HL-60/S4 (cell line): ENCODE data around the gene LIPN.

Experiments
- in situ Hi-C: fragments of 300-500 bp; cut with MboI; formaldehyde crosslinking; loops from 2 replicates; pipeline ENCODE4 v1.14.3; 2022; ENCODE audit warnings: low sequenced_read_pairs

The LIPN gene

DNA sequence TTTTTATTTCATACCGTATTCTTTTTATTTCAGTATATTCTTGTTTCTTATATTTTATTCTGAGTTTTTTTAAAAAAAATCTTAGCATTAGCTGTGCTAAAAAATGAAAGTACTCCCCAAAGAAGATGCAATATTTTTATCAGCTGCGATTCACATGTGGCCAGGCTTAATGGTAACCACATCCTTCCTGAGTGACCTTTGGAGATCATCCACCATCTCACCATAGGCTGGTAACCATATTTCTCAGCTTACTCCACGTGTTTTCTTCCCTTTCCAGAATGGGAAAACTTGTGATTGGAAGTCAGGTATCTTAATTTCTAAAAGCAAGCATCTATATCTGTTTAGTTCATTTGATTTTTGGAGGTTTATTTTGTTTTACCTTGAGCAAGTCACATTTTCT is 23.9 kb downstream of the LIPN start:
- in situ Hi-C loops = no loop called here

DNA sequence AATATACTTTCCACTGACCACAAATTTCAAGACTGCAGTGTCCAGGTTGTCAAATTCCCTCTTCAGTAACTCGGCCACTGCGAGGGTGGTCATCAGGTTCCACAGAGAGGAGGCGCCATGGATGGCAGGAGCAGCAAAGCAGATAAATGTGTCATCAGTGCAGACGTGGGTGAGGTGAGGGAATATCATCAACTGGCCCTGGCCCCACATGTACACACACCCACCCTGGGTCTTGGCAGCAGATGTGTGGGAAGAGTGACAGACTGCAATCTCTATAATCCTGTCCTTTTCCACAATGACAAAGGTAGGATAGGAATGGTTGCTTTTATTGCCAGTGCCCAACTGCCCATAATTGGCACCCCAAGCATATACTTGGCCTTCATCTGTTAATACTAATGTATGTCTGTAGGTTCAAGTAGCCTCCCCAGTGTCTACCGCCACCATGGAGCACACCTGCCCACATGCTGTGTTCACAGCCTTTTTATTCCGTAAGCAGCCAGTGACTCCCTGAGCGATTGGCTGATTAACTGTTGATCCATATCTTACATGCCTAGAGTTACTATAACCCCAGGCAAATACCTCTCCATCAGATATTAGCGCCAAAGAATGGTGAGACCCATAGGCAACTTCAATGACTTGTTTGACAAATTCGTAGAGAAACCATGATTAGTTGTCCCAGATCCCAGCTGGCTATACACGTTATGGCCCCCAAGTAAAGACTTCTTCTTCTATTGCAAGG is 26.4 kb downstream of the LIPN start:
- in situ Hi-C loops = no loop called here

DNA sequence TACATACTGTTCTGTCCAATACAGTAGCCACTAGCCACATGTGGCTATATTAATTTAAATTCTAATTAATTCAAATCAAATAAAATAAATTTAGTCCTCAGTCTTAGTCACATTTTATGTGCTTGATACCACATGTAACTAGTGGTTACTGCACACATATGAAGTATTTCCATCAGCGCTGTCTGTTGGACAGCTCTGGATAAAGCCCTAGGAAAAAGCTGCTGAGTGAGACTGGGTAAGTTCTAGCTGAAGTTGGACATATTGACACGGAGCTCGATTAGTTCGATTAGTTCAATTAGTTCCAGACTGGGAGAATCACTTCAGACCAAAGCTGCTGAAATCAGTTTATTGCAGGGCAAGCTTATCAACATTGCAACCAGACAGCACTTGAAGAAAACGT is 27.6 kb downstream of the LIPN start:
- in situ Hi-C loops = no loop called here

GRCh38 chr10:88788924-88789323 is 29.1 kb downstream of the LIPN start:
- in situ Hi-C loops = no loop called here

DNA sequence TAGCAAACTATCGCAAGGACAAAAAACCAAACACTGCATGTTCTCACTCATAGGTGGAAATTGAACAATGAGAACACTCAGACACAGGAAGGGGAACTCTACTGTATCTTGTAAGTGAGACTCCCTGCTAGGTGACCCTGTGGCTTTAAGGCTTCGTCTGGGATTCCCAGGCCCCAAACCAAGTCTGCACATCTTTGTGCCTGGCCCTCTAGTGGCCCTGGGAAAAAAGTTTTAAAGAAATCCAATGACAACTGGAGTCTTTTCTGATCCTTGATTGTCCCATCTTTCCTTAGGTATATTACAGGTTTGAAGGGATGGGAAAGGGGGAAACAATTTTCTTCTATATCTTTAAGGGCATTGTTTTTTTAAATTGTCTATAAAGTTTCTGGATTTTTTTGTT is 32.1 kb downstream of the LIPN start:
- in situ Hi-C loops = no loop called here

- in situ Hi-C loops = no loop called here
Observed at GRCh38 chr10:88792661-88793060, 32.8 kb downstream of the LIPN start.

- in situ Hi-C loops = no loop called here
Observed at GRCh38 chr10:88793712-88794299, 34.0 kb downstream of the LIPN start.

- in situ Hi-C loops = no loop called here
Observed at GRCh38 chr10:88794731-88795130, 34.9 kb downstream of the LIPN start.

- in situ Hi-C loops = no loop called here
Observed at GRCh38 chr10:88800152-88801125, 40.6 kb downstream of the LIPN start.

DNA sequence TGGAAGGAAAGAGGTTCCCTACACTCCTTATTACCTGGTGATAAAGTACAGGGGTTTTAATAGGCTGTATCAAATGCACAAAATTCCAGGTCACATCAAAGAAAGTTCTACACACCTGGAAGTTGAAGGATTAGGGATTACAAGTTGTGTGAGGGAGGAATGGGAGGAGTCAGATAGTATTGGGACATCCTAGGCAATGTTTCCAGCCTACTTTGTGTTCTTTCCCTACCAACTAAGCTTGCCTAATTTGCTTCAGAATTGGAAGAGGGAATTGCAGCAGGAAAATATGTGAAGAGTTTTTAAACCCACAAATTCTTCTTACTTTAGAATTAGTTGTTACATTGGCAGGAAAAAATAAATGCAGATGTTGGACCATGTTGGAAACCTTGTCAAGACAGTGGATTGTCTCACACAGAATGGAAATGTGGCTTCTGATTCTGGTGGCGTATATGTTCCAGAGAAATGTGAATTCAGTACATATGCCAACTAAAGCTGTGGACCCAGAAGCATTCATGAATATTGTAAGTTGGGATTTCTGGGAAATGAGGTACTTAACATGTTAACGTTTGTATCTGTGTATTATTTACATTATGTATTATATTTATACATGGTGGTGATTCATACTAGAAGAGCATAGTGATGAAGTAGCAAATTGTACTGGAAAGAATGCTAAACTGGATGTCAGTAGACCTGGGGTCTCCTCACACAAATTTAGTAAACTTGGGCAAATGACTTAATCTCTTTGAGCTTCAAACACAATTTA is 42.9 kb downstream of the LIPN start, which contains the start of gene LIPM:
Gene LIPM (plus strand): TSS at position 208 of the 763 bp plus-strand sequence. CDS start 167 bp downstream, at position 375.
- in situ Hi-C loops = no loop called here

DNA sequence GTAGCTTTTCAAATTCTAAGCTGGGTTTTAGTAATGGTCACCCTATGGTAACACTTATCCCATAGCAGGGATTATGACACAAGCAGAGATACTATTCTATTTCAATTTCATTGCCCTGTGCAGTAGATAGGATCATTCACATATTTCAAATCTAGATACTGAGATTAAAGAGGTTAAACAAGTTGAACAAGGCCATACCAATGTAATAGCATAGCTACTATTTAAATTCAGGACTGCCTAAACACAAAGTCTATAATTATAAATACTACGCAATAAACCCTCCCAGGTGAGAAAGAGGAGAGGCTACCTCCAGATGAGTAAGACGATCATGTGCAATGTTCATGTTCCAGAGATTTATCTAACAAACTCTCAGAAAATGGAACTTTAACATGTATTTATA is 43.8 kb downstream of the LIPN start:
- in situ Hi-C loops = no loop called here

- in situ Hi-C loops = no loop called here
Observed at GRCh38 chr10:88804083-88804812, 44.4 kb downstream of the LIPN start.

GRCh38 chr10:88805361-88805760 is 45.5 kb downstream of the LIPN start:
- in situ Hi-C loops = no loop called here

DNA sequence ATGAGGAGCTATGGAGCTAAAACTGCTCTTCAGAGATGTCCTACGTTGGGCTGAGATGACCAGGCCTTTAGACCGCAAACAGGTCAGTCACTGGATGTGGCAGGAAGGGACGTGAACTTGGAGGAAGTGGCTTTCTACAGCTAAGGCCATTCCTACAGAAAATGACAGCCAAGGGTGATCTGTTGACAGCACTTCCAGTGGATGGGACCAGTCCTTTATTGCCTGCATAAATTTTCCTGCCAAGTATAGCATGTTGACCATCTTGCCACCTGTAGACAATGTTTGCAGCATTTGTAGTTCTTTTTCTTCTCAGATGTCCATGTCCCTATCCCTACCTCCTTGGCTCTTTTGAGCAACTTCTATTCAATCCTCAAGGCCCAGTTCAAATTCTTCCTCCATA is 46.1 kb downstream of the LIPN start:
- in situ Hi-C loops = no loop called here

DNA sequence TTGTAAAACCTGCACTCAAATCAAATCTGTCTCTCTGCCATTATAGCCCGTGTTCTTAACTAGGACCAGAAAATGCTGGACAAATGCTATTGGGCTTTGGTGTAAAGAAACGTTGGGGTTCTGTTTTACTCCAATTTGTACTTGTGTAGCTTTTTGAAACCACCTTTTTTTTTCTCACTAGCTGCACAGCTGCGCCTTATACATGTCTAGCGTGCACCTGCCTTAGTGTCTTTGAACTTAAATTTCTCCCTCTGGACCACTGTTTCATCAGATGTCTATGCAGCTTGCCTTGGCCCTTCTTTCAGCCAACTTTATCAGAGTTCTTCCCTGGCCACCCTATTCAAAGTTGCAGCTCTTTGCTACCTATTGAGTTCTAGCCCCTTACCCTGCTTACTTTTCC is 49.8 kb downstream of the LIPN start:
- in situ Hi-C loops = no loop called here

GRCh38 chr10:88810196-88810961 is 50.6 kb downstream of the LIPN start:
- in situ Hi-C loops = no loop called here

DNA sequence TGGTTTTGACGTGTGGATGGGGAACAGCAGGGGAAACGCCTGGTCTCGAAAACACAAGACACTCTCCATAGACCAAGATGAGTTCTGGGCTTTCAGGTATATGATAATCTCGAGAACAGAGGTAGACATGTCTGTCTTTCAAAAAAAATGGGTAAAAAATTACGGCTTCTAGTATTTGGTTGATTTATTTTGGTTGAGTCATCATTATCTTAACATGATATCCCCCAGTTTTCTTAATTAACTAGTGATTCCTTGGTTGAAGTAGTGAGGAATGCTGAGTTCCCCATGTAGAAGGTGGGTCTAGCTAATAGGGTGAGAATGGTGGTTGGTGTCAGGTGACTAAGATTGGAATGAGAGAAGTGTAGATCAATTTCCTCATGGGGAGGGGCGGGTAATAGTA is 53.4 kb downstream of the LIPN start:
- in situ Hi-C loops = no loop called here

DNA sequence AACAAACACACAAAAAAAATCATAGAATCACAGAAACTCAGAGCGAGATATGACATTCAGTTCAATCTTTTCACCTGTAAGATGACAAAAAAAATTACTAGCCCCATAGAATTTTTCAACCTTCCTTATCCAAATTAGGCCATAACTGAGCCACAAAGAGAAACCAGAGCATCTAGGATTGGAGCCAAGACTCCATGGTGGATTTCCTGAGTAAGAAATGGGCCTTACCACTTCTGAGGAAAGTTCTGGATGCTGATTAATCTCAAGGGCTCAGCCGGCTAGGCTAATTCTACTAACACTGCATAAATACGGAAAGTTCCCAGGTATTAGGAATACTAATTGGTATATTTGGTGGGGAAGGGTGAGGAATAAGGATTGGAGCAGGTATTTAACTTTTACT is 59.5 kb downstream of the LIPN start:
- in situ Hi-C loops = no loop called here

DNA sequence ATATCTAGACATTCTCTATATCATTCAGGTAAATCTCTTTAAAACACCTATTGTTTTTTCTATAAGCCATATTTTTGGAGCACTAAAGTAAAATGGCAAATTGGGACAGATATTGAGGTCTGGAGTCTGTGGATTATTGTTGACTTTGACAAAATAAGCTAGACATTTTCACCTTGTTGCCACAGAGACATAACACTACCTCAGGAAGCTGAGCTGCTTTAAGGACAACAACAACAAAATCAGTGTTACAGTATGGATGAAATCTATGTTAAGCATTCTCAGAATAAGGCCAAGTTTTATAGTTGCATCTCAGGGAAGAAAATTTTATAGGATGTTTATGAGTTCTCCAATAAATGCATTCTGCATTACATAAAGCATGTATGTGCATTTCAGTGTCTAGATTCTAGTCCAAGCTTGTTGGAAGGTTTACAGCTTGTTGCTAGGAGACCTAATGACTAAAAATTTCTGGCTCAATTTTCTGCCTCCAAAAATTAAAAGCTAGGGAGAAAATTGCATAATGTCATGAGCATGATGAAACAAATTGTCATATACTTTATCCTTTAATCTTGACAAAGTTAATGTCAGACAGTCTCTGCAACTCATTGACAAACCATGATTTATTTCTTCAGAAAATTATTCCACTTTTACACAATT is 61.1 kb downstream of the LIPN start:
- in situ Hi-C loops = no loop called here
